Measurements from ENCODE around the gene LIPM.

Gene LIPM, protein sequence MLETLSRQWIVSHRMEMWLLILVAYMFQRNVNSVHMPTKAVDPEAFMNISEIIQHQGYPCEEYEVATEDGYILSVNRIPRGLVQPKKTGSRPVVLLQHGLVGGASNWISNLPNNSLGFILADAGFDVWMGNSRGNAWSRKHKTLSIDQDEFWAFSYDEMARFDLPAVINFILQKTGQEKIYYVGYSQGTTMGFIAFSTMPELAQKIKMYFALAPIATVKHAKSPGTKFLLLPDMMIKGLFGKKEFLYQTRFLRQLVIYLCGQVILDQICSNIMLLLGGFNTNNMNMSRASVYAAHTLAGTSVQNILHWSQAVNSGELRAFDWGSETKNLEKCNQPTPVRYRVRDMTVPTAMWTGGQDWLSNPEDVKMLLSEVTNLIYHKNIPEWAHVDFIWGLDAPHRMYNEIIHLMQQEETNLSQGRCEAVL

DNA sequence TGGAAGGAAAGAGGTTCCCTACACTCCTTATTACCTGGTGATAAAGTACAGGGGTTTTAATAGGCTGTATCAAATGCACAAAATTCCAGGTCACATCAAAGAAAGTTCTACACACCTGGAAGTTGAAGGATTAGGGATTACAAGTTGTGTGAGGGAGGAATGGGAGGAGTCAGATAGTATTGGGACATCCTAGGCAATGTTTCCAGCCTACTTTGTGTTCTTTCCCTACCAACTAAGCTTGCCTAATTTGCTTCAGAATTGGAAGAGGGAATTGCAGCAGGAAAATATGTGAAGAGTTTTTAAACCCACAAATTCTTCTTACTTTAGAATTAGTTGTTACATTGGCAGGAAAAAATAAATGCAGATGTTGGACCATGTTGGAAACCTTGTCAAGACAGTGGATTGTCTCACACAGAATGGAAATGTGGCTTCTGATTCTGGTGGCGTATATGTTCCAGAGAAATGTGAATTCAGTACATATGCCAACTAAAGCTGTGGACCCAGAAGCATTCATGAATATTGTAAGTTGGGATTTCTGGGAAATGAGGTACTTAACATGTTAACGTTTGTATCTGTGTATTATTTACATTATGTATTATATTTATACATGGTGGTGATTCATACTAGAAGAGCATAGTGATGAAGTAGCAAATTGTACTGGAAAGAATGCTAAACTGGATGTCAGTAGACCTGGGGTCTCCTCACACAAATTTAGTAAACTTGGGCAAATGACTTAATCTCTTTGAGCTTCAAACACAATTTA is at the start of gene LIPM:
LIPM (plus strand) TSS at position 208 of the 763 bp plus-strand sequence; CDS start at position 375, 167 bp downstream.
- no peak for DNase-seq

DNA sequence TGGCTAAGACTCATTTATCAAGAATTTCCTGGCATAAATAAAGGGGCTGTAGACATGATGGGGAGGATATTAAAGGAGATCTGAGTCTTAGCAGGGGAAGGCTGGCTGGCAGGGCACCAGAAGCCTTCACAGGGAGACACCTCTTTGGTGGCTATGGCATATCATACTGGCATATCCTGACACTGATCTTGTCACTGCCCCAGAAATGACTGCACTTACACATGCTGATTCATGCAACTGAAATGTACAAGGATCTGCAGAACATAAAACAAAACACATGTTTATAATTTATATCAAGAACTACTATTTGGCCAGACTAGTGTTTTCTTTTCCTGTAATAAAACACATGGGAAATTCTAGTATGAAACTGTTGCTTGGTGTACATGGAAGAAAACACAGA is 48.2 kb upstream of the LIPM start:
- no peak for DNase-seq

DNA sequence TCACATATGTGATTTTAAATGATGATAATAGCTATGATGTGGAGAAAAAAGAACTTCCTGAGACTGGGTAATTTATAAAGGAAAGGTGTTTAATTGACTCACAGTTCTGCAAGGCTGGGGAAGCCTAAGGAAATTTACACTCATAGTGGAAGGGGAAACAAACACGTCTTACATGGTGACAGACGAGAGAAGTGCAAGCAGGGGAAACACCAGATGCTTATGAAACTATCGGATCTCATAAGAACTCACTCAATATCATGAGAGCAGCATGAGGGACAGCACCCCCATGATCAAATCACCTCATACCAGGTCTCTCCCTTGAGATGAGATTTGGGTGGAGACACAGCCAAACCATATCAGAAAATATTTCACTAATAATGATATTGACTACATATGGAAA is 46.8 kb upstream of the LIPM start:
- no peak for DNase-seq

DNA sequence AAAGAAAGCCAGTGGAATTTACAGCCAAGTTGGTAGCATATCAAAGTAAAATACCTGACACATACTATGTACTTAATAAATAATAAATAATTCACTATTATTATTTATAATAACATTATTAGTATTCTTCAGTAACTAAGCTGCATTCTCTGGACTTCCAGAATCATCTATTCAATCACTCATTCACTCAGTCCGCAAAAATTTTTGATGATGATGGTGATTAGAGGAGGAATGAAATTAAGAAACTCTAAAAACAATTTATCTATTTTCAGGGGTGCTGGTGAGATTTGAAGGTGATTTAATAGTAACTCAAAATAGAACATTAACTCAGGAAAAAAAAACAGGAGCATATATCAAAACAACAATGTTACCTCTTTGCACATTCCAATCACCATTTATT is 45.9 kb upstream of the LIPM start:
- DNase-seq, result no peak

DNA sequence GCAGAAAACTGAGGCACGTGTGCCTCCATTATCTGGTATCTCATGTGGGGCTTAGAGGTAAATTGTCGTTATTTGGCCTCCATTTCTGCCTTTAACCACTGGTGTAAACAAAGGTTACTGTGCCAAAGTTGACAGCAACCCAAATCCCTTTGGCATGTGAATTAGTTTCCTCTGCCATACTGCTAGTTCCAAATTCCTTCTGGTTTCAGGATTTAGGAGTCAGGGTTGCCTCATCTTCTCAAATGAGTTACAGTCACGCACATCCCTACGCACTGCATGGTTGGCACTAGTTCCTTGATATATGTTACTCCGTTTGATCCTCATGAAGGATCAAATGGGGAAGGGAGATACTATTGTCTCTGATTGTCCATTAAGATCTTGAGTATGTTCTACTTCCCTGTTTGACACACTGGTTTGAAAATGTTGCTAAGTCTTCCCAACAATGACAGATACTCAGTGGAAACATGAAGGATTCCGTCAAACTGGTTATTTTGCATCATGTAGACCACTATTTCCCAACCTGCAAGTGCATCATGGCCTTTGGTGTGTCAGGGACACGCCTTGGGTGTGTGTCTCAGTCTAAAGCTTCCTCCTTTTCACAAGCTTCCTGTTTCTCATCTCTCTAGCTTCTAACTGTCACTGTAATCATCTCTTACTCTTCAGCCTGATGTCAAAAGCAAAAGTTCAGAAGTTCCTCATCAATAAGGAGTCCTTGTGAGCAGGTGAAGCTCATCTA is 43.0 kb upstream of the LIPM start, which contains the start of gene LIPN:
LIPN (plus strand) TSS at position 655 of the 736 bp plus-strand sequence. CDS start 1,386 bp downstream, outside the sequence.
- no peak for DNase-seq

DNA sequence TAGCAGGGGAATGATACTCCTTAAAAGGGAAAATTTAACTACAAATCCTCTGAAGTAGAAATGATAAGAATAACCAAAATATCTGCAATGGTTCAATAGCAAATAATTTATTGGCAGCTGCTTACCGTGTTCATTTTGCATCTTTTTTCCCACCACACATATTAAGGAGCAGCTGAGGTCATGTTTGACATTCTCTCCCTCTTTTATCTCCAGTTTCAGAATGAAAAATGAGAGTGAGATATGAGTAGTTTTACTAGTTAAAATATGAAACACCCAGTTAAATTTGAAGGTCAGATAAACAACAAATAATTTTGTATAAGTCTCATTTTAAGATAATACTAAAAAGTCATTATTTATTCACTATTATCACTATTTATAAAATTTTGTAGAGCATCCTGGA is 39.6 kb upstream of the LIPM start:
- no peak for DNase-seq

GRCh38 chr10:88763441-88763840 is 39.1 kb upstream of the LIPM start:
- no peak for DNase-seq

GRCh38 chr10:88764110-88764509 is 38.4 kb upstream of the LIPM start:
- no peak for DNase-seq

DNA sequence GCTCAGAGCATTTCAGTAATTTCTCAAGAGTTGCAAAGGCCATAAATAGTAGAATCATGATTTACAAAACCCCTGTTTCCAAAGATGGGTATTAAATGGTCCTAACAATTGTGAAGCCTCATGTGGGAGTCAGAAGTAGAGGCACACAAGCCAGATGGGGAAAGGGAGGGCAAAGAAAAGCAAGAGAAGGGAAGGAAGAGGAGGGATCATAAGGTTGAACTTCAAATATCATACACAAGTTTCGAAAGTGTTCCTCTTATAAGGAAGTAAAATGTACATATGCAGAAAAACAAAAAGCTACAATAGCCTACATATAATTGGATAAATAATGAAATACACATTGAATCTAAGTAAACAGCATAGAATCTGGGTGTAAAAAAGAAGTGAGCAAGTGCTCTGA is 36.7 kb upstream of the LIPM start:
- no peak for DNase-seq

- no peak for DNase-seq
These were observed 33.1 kb upstream of the LIPM start for GRCh38 chr10:88769384-88769783.

GRCh38 chr10:88781206-88781605 is 21.3 kb upstream of the LIPM start:
- no peak for DNase-seq

GRCh38 chr10:88782222-88782621 is 20.3 kb upstream of the LIPM start:
- DNase-seq, result no peak

- DNase-seq, result no peak
These were observed 18.8 kb upstream of the LIPM start for GRCh38 chr10:88783724-88784123.

DNA sequence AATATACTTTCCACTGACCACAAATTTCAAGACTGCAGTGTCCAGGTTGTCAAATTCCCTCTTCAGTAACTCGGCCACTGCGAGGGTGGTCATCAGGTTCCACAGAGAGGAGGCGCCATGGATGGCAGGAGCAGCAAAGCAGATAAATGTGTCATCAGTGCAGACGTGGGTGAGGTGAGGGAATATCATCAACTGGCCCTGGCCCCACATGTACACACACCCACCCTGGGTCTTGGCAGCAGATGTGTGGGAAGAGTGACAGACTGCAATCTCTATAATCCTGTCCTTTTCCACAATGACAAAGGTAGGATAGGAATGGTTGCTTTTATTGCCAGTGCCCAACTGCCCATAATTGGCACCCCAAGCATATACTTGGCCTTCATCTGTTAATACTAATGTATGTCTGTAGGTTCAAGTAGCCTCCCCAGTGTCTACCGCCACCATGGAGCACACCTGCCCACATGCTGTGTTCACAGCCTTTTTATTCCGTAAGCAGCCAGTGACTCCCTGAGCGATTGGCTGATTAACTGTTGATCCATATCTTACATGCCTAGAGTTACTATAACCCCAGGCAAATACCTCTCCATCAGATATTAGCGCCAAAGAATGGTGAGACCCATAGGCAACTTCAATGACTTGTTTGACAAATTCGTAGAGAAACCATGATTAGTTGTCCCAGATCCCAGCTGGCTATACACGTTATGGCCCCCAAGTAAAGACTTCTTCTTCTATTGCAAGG is 16.3 kb upstream of the LIPM start:
- DNase-seq, result no peak

GRCh38 chr10:88787463-88787862 is 15.1 kb upstream of the LIPM start:
- no peak for DNase-seq

- DNase-seq, result no peak
These were observed 13.6 kb upstream of the LIPM start for GRCh38 chr10:88788924-88789323.

GRCh38 chr10:88791924-88792323 is 10.6 kb upstream of the LIPM start:
- DNase-seq, result no peak

GRCh38 chr10:88792661-88793060 is 9.9 kb upstream of the LIPM start:
- DNase-seq, result no peak

GRCh38 chr10:88793712-88794299 is 8.7 kb upstream of the LIPM start:
- no peak for DNase-seq

DNA sequence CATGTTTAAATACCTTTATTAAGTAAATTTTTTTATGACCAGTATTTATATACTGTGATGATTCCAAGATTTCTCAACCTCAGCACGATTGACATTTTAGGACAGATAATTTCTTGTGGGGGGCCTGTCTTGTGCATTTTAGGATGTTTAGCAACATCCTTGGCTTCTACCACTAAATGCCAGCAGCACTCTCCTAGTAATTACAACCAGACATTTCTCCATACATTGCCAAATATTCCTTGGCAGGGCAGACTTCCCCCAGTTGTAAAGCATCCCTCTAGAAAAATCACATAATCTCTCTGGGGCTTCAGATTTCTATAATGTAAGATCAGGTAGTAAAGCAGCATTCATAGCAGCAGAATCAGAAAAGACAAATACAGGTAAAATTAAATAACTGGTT is 7.8 kb upstream of the LIPM start:
- DNase-seq, result no peak

DNA sequence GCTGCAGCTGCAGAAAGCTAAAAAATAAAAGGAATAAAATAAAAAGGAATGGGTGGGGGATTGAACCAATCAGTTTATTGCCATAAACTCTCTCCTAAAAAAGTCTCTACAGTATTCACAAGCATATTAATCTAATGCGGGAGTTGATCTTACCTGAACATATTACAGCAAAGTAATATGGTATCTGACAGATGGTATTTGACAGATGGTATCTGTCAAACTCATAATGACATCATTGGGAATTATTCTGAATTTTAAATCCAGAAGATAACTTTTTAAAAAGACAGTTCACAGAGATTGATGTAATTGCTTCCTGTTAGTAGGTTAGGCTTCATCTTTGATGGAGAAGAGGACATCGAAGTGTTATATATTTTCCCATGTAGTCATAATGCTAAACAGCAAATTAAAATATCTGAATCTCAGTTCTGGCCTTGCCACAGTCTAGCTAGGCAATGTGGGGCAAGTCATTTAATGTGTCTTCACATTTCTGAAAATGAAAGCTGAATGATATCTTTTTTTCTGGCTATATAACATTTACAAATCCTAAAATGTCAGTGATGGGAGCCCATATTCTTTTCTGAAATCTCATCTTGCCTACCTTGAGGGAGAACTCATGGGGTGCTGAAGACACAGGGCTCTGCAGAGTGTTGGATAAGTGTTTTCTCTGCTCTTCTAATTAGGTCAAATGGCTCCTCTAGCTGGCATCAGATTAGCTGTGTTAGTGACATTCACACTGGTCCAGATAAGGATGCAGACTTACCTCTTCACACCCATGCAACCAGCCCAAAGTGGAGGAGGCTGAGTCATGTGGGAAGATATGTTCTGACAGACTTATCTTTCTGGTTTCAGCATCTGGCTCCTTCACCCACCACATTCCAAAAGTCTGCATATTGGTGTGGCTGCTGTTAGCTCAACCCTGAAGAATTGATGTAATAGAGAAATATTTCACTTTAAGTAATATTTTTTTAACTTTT is 2.1 kb upstream of the LIPM start:
- DNase-seq, result no peak

Data from DMS153 (cell line).